Bronchus fibroblast of lung (primary cell): Measurements from ENCODE around the gene TMEM18. TPM values are rescaled to one million over a fixed set of nuclear protein-coding genes. Genes with fewer than 3 reads are reported as not detected.

Experiments used
- total RNA-seq: library from RNA; depleted of rRNA; stranded (reverse); fragments of >200 nt; gene quantifications from 2 replicates; pipeline ENCODE4 v1.2.3, GENCODE V29; 2015

Gene TMEM18
- 27.5 and 28.4 TPM in 2 replicates for total RNA-seq

DNA sequence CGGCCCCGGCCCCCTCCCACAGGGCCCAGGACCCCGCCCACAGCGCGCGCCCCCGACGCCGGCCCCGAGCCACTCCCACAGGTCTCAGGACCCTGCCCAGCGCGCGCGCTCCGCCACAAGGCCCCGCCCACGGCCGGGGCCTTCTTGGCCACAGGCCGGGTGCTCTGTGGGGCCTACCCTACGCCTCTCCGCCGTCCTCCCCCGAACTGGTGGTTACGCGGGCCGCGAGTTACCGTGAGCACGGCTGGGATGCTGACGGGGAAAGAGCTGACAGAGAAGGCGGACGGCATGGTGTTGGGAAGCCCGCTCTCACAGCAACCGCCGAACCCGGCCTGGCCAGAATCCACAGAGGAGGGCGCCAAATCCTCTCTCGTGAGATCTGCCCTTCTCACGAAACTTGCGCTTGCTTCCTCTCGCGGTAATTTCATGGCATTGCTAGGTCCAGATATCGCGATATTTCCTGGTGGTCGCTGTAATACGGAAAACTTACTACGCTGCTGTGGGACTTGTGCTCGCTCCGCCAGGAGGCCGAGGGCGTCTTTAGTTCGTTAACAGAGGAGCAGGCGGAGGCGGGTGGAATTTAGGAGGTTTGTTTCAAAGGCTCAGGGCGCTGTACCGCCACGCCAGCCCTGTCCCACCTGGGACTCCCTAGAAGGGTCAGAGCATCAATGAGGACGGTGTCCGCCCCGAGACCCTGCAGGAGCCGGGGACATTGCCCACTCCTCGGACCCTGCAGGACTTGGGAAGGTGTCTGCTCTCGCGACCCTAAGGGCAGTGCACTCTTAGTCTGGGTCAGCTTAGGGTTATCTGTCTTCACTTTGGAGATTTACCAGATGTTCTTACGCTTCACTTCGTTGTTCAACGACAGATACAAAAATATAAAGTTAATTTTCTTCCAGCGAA lies at the start of gene TMEM18:
Gene TMEM18 (minus strand): TSS at position 351 of the 903 bp plus-strand sequence. CDS start 61 bp downstream, at position 290.

